Esophagus muscularis mucosa (tissue), 4 donors: Measurements from ENCODE around the gene GCK. TPM values are rescaled to one million over a fixed set of nuclear protein-coding genes. Genes with fewer than 3 reads are reported as not detected.

Experiments used
- DNase-seq: peaks from one replicate; pipeline ENCODE4 v3.0.0-alpha.2; 2017; ENCODE audit errors: extremely low spot score
- H3K27ac ChIP-seq, 4 donors: fragments of 200-600 bp; sonication (generic); replicated peaks in 1 of 4; 1 replicate in 3 of 4; 2 replicates in 1 of 4; pipeline ENCODE4 v1.5.1; 2016 to 2019; ENCODE audit warnings: mild to moderate bottlenecking in 1 of 4
- H3K27me3 ChIP-seq, 4 donors: fragments of 200-600 bp; sonication (generic); one replicate each; pipeline versions ENCODE4 v1.5.1 to v1.6.0; 2016 to 2019
- H3K36me3 ChIP-seq, 4 donors: fragments of 200-600 bp; sonication (generic); one replicate each; pipeline ENCODE4 v1.5.1; 2016 to 2019
- H3K4me1 ChIP-seq, 4 donors: fragments of 200-600 bp; sonication (generic); one replicate each; pipeline ENCODE4 v1.5.1; 2016 to 2019
- H3K4me3 ChIP-seq, 4 donors: fragments of 200-600 bp; sonication (generic); 1 replicate in 2 of 4; 2 replicates in 2 of 4; pipeline ENCODE4 v1.5.1; 2016 to 2019; ENCODE audit warnings: mild to moderate bottlenecking in 4 of 4, moderate library complexity in 1 of 4
- H3K9me3 ChIP-seq, 4 donors: fragments of 200-600 bp; sonication (generic); 1 replicate in 3 of 4; 2 replicates in 1 of 4; pipeline ENCODE4 v1.5.1; 2016 to 2019
- EP300 ChIP-seq: sonication (generic); formaldehyde crosslinking; IDR thresholded peaks from one replicate; pipeline ENCODE4 v1.6.1; 2017; ENCODE audit warnings: antibody characterized with exemption
- POLR2A ChIP-seq: fragments of 450-650 bp; IDR thresholded peaks from one replicate; pipeline ENCODE4 v1.6.1; 2017; ENCODE audit warnings: antibody characterized with exemption, moderate library complexity, mild to moderate bottlenecking, low read depth
- POLR2AphosphoS5 ChIP-seq, 2 donors: sonication (generic); formaldehyde crosslinking; IDR thresholded peaks; one replicate each; pipeline ENCODE4 v1.6.1; 2017; ENCODE audit warnings: antibody characterized with exemption in 2 of 2
- WGBS: methylation state at CpG from one replicate; pipeline ENCODE4 v1.1.5; 2018; 5-methylcytosine and 5-hydroxymethylcytosine counted together
- intact Hi-C: fragments of 100-400 bp; cut with DNase I; formaldehyde crosslinking; loops from one replicate; pipeline ENCODE4 v1.15.1; 2023
- total RNA-seq, 4 donors: library from RNA; depleted of rRNA; stranded (reverse); fragments of >200 nt; gene quantifications; one replicate each; pipeline versions ENCODE4 v1.1.0 to v1.2.1, GENCODE V29; 2016
- TF ChIP-seq, protein P1 (sequence below), 3 experiments: fragments of 200-600 bp in 2 of 3; fragments of 450-650 bp in 1 of 3; sonication (generic) in 2 of 3; IDR thresholded peaks; one replicate each; pipeline ENCODE4 v1.5.1; 2017 to 2019; ENCODE audit warnings: antibody characterized with exemption in 3 of 3, mild to moderate bottlenecking in 2 of 3, moderate library complexity in 1 of 3

GCK gene
- total RNA-seq, 4 donors from 2014 or later: 0.75 to 2.8 (median 1.2) TPM

DNA sequence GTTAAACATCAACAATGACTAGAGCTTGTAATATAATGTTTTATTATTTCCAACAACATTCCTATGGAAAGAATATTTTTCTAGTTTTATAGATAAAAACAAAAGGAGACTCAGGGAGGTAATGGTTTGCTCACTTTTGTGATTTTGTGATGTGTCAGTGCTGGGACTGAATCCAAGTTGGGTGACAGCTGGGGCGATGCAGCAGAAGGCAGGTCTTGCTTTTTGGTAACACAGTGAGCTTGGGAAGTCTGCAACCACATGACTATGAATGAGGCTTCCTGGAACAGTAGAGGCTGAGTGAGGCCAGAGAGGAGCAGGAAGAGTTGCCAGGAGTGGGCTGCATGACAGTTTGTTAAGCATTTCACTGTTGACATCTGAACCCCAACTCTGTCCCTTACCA is 6.7 kb upstream of the GCK start:
- TF ChIP-seq POLR2AphosphoS5 (IDR thresholded peaks at IDR 0.05): no peak
- TF ChIP-seq EP300: no peak
- TF ChIP-seq, protein P1, sequence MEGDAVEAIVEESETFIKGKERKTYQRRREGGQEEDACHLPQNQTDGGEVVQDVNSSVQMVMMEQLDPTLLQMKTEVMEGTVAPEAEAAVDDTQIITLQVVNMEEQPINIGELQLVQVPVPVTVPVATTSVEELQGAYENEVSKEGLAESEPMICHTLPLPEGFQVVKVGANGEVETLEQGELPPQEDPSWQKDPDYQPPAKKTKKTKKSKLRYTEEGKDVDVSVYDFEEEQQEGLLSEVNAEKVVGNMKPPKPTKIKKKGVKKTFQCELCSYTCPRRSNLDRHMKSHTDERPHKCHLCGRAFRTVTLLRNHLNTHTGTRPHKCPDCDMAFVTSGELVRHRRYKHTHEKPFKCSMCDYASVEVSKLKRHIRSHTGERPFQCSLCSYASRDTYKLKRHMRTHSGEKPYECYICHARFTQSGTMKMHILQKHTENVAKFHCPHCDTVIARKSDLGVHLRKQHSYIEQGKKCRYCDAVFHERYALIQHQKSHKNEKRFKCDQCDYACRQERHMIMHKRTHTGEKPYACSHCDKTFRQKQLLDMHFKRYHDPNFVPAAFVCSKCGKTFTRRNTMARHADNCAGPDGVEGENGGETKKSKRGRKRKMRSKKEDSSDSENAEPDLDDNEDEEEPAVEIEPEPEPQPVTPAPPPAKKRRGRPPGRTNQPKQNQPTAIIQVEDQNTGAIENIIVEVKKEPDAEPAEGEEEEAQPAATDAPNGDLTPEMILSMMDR (IDR thresholded peaks at IDR 0.05): no peak
- TF ChIP-seq POLR2A: no peak
- H3K27me3 ChIP-seq: peaks cover 0 to 30% (median 0%) of the 10 kb centered on the region in 4 donors
- 24% methylated on average over 1 of the region's 1 CpG for WGBS
- H3K4me3 ChIP-seq: no peak overlapping the region
- H3K27ac ChIP-seq: no peak overlapping the region
- DNase-seq: no peak
- no peaks in the 10 kb centered on the region for H3K9me3 ChIP-seq
- no peaks in the 10 kb centered on the region for H3K36me3 ChIP-seq
- intact Hi-C loops: loop anchor here (2.0 to 10.0 kb wide), 2 partner anchors 61 to 123 kb away; no protein-coding TSS in a partner anchor
- H3K4me1 ChIP-seq: no peaks in the 10 kb centered on the region

DNA sequence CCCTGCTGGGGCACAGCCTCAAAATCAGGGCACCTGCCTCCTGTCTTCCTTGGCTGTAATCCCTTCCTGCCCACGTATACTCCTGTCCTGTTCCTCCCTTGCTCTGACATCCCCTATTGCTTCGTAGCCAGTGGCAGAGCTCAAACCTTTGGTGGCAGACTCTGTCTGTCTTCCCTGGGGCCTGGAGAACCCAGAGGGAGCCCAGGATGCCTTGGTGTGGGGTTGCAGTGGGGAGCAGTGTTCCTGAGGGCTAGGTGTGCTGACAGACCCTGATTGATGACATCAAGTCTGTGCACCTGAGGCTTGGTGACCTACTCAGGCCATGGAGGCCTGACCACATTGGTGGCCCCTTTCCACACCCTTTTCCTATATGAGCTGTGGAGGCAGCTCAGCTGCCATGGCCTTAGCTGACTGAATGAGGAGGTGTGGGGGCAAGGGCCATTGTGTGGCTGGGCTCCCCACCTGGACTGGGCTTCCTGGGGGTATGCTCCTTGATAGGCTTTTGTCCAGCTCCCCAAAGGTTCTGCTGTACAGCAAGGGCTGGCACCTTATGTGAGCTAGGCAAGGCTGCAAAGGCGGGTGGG is 5.4 kb upstream of the GCK start:
- Histone ChIP-seq H3K4me3 (no peak overlapping the region), H3K4me1 (no peaks in the 10 kb centered on the region), H3K36me3 (no peaks in the 10 kb centered on the region), H3K27ac (no peak overlapping the region), H3K27me3 (peaks cover 0 to 30% (median 0%) of the 10 kb centered on the region in 4 donors), H3K9me3 (no peaks in the 10 kb centered on the region)
- TF ChIP-seq POLR2AphosphoS5 (IDR thresholded peaks at IDR 0.05): no peak
- no peak for TF ChIP-seq POLR2A
- TF ChIP-seq, protein P1 (IDR thresholded peaks at IDR 0.05): no peak
- TF ChIP-seq EP300: no peak
- whole genome bisulfite sequencing: 83% methylated on average over 2 of the region's 3 CpGs
- intact Hi-C loops: loop anchor here (10.0 kb wide), 1 partner anchor 60 kb away; no protein-coding TSS in a partner anchor
- no peak for DNase-seq

DNA sequence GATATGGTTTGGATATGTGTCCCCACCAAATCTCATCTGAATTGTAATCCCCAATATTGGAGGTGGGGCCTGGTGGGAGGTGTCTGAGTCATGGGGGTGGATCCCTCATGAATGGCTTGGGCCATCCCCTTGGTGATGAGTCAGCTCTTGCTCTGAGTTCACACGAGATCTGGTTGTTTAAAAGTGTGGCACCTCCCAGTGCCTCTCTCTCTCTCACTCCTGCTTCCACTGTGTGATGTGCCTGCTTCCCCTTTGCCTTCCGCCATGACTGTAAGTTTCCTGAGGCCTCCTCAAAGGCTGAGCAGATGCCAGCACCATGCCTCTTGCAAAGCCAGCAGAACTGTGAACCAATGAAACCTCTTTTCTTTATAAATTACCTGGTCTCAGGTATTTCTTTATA is 4.8 kb upstream of the GCK start:
- Histone ChIP-seq H3K27ac (no peak overlapping the region), H3K36me3 (no peaks in the 10 kb centered on the region), H3K4me1 (no peaks in the 10 kb centered on the region), H3K9me3 (no peaks in the 10 kb centered on the region), H3K27me3 (peaks cover 0 to 30% (median 0%) of the 10 kb centered on the region in 4 donors), H3K4me3 (no peak overlapping the region)
- TF ChIP-seq, protein P1 (IDR thresholded peaks at IDR 0.05): no peak
- TF ChIP-seq POLR2AphosphoS5 (IDR thresholded peaks at IDR 0.05): no peak
- intact Hi-C loops: loop anchor here (10.0 kb wide), 1 partner anchor 59 kb away; no protein-coding TSS in a partner anchor
- 56% methylated on average over 2 of the region's 2 CpGs for WGBS
- DNase-seq: no peak

DNA sequence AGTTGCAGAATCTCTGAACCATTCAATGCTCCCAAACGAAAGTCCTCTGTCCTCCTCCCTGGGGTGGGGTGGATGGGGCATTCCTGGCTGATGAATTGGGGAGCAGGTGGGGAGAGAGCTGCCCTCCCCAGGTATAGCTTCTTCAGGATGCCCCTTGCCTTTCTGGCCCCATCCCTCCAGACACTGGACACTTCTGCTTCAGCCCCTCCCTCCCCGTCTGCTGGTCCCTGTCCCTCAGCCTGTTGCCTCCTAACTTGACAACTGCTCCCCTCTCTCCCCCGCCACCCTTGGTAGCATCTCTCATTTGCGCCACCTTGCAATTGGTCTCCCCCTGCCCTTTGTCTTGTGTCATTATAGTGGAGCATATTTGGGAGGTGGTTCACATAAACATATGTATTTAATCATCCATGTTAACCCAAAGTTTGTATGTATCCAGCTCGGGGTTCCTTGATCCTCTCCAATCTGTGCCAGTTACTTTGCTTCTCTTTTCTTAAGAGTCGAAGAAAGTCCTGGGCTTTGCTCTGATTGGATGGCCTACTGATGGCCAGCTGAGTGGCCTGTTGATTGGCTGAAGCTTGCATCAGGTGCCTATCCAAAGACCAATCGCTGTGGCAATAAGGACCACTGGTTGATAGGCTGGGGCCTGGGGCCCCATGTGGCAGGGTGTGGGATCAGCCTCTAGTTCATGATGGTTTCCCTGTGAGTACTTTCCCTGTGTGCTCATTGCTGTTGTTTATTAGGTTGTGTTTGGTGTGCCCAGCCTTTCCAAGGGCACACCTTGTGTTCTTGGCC is 4.0 kb upstream of the GCK start:
- Histone ChIP-seq H3K36me3 (no peaks in the 10 kb centered on the region), H3K9me3 (no peaks in the 10 kb centered on the region), H3K4me1 (no peaks in the 10 kb centered on the region), H3K4me3 (no peak overlapping the region), H3K27me3 (peaks cover 0 to 30% (median 0%) of the 10 kb centered on the region in 4 donors), H3K27ac (no peak overlapping the region)
- intact Hi-C loops: loop anchor here (10.0 kb wide), 1 partner anchor 58 kb away; no protein-coding TSS in a partner anchor
- no peak for TF ChIP-seq POLR2A
- no peak for TF ChIP-seq POLR2AphosphoS5 (IDR thresholded peaks at IDR 0.05)
- TF ChIP-seq, protein P1 (IDR thresholded peaks at IDR 0.05): no peak
- TF ChIP-seq EP300: no peak
- 79% methylated on average over 7 of the region's 7 CpGs for WGBS
- no peak for DNase-seq
